Osteoblast (primary cell): ENCODE data around the gene CPD. TPM values are rescaled to one million over a fixed set of nuclear protein-coding genes. Genes with fewer than 3 reads are reported as not detected.

Experiments used
- DNase-seq: peaks from one replicate; pipeline ENCODE4 v3.0.0; 2011; ENCODE audit warnings: low spot score, mixed read lengths; ENCODE audit not compliant: insufficient read length; ENCODE audit errors: missing footprints
- H2AFZ ChIP-seq: 2 replicates; pipeline ENCODE4 v1.6.0; 2011; ENCODE audit warnings: mild to moderate bottlenecking, low read length
- H3K27ac ChIP-seq: 2 replicates; pipeline ENCODE4 v1.5.1; 2011; ENCODE audit warnings: mild to moderate bottlenecking, low read depth, low read length, moderate library complexity
- H3K27me3 ChIP-seq: 2 replicates; pipeline ENCODE4 v1.6.0; 2012; ENCODE audit warnings: mild to moderate bottlenecking, control low read depth, inconsistent platforms, low read length, moderate library complexity; ENCODE audit not compliant: insufficient read depth
- H3K36me3 ChIP-seq: 2 replicates; pipeline ENCODE4 v1.5.1; 2011; ENCODE audit warnings: mild to moderate bottlenecking, low read length, control low read depth, moderate library complexity; ENCODE audit not compliant: insufficient read depth
- H3K4me1 ChIP-seq: 2 replicates; pipeline ENCODE4 v1.5.1; 2011; ENCODE audit warnings: mild to moderate bottlenecking, low read length, control low read depth, moderate library complexity; ENCODE audit not compliant: insufficient read depth
- H3K4me2 ChIP-seq: 2 replicates; pipeline ENCODE4 v1.6.0; 2011; ENCODE audit warnings: mild to moderate bottlenecking, low read length; ENCODE audit not compliant: insufficient read depth
- H3K4me3 ChIP-seq: fragments of 200-600 bp; sonication (generic); 3 replicates; pipeline ENCODE4 v1.5.1; 2012; ENCODE audit warnings: mild to moderate bottlenecking, low read length, inconsistent platforms; ENCODE audit not compliant: insufficient read depth
- H3K79me2 ChIP-seq: 2 replicates; pipeline ENCODE4 v1.6.0; 2012; ENCODE audit warnings: mild to moderate bottlenecking, low read length, control low read depth, inconsistent platforms; ENCODE audit not compliant: insufficient read depth
- H3K9me3 ChIP-seq: 2 replicates; pipeline ENCODE4 v1.5.1; 2011; ENCODE audit warnings: low read depth, low read length, control low read depth
- H4K20me1 ChIP-seq: 2 replicates; pipeline ENCODE4 v1.6.0; 2012; ENCODE audit warnings: mild to moderate bottlenecking, low read length, control low read depth; ENCODE audit not compliant: insufficient read depth
- total RNA-seq: library from RNA; depleted of rRNA; stranded (reverse); fragments of >200 nt; gene quantifications from 2 replicates; pipeline ENCODE4 v1.2.3, GENCODE V29; 2012
- TF ChIP-seq, protein P1 (sequence below): IDR thresholded peaks from 2 replicates; pipeline ENCODE4 v1.5.1; 2011; ENCODE audit warnings: mild to moderate bottlenecking, low read depth, low read length, moderate library complexity; ENCODE audit errors: extremely low read depth

CPD gene
- total RNA-seq, 1 donor: 95.2 TPM

DNA sequence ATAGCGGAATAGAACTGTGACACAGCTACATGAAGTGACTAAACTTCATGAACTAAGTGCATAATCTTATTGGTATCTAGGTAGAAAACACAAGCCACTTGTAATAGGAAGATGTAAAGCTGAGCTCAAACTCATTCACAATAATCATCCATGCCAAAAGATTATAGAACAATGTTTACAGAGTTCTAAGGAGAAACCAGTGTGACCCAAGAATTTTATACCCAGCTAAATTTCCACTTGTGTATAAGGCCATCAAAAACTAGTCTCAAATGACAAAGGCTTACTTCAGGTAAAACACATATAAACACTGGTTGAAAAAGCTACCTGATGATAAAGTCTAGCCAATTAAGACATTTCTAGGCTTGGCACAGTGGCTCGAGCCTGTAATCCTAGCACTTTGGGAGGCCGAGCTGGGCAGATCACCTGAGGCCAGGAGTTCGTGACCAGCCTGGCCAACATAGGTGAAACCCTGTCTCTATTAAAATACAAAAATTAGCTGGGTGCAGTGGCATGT is 16.9 kb upstream of the CPD start:
- Histone ChIP-seq H3K4me2 (no peak overlapping the region), H3K36me3 (no peaks in the 10 kb centered on the region), H2AFZ (no peak overlapping the region), H3K27ac (no peak overlapping the region), H3K4me3 (no peak overlapping the region), H3K4me1 (no peaks in the 10 kb centered on the region), H3K9me3 (no peaks in the 10 kb centered on the region), H4K20me1 (no peaks in the 10 kb centered on the region), H3K79me2 (no peaks in the 10 kb centered on the region), H3K27me3 (peaks cover 12% of the 10 kb centered on the region)
- no peak for DNase-seq
- TF ChIP-seq, protein P1, sequence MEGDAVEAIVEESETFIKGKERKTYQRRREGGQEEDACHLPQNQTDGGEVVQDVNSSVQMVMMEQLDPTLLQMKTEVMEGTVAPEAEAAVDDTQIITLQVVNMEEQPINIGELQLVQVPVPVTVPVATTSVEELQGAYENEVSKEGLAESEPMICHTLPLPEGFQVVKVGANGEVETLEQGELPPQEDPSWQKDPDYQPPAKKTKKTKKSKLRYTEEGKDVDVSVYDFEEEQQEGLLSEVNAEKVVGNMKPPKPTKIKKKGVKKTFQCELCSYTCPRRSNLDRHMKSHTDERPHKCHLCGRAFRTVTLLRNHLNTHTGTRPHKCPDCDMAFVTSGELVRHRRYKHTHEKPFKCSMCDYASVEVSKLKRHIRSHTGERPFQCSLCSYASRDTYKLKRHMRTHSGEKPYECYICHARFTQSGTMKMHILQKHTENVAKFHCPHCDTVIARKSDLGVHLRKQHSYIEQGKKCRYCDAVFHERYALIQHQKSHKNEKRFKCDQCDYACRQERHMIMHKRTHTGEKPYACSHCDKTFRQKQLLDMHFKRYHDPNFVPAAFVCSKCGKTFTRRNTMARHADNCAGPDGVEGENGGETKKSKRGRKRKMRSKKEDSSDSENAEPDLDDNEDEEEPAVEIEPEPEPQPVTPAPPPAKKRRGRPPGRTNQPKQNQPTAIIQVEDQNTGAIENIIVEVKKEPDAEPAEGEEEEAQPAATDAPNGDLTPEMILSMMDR: no peak

DNA sequence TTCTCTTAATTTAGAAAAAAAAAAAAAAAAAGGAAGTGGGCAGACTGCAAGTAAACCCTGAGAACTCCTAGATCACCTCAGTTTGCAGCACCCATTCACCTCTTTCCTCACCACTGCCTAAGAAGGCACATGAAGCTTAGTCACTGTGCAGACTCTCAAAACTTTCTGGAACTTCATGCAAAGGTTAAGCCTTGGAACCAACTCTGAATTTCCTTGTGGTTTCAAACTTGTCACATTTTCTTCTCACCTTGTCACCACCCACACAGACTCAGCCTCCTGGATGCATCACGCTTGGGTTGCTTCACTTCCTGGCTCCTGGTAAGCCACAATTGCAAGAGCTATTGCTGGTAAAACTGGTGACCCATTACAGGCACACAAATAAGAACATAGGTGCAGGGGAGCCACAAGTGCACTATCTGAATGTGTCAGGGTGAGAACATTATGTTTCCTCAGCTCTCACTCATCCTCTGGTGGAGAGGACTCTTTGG is 15.0 kb upstream of the CPD start:
- H3K4me3 ChIP-seq: no peak overlapping the region
- H3K36me3 ChIP-seq: no peaks in the 10 kb centered on the region
- H3K27ac ChIP-seq: no peak overlapping the region
- no peak overlapping the region for H2AFZ ChIP-seq
- TF ChIP-seq, protein P1: no peak
- DNase-seq: no peak
- H3K9me3 ChIP-seq: no peaks in the 10 kb centered on the region
- no peaks in the 10 kb centered on the region for H4K20me1 ChIP-seq
- no peak overlapping the region for H3K4me2 ChIP-seq
- peaks cover 12% of the 10 kb centered on the region for H3K27me3 ChIP-seq
- no peaks in the 10 kb centered on the region for H3K79me2 ChIP-seq
- no peaks in the 10 kb centered on the region for H3K4me1 ChIP-seq

DNA sequence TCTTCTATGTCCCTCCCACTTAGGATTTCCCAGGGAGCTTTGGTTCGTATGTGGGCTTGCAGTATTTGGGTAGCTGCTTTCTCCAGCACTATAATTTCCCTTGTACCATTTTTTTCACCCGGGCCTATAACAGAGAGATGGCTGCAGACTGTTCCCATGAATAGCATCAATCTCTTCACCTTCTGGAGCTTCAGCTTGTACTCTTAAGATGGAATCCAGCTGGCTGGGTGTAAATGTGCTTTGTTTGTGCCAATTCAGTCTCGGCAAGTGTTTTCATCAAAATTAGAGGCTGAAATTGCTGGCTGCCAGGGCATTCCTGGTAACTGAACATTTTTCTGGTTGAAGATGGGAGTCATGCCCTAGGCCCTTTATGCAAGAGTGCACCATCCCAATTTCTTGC is 12.2 kb upstream of the CPD start:
- Histone ChIP-seq H3K4me3 (no peak overlapping the region), H3K79me2 (no peaks in the 10 kb centered on the region), H3K27ac (no peak overlapping the region), H4K20me1 (no peaks in the 10 kb centered on the region), H2AFZ (no peak overlapping the region), H3K4me2 (no peak overlapping the region), H3K9me3 (no peaks in the 10 kb centered on the region), H3K27me3 (peaks cover 12% of the 10 kb centered on the region), H3K4me1 (no peaks in the 10 kb centered on the region), H3K36me3 (no peaks in the 10 kb centered on the region)
- TF ChIP-seq, protein P1: no peak
- peak; percentile 72 for DNase-seq

DNA sequence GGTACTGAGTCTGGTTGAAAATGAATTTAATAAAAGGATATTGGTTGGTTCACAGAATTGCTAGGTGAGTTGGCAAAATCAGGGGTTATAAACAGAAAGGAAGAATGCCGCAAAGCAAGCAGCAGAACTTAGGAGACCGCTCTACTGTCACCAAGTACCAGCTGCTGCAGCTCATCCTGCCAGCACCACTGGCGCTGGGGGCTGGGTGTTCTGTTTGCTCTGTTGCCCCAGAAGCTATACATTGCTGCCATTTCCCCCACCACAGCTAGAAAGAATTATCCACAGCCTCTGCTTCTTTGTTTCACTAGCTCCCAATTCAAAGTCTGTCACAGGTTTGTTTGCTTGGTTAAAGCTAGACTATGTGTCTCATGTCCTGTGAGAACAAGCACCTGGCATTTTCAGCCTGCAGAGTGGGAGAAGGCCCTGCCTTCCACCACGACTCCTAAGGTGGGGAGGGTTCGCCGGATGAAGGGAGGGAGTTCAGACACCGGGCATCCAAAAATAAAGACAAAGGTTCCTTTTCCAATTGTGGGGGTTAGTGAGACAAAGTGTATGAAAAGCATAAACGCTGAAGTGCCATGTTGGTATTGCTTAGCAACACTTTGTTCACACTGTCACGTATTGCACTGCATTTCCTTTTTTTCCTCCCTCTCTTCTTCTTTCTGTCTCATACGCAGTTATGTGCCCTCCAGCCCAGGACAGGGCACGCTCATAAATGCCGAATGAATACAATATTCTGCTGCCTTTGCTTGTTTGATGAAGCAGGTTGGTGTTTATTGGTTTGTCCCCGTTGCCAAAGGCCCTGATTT is 9.6 kb upstream of the CPD start:
- Histone ChIP-seq H3K4me1 (no peaks in the 10 kb centered on the region), H3K4me2 (no peak overlapping the region), H3K79me2 (no peaks in the 10 kb centered on the region), H3K36me3 (no peaks in the 10 kb centered on the region), H2AFZ (no peak overlapping the region), H4K20me1 (no peaks in the 10 kb centered on the region), H3K27me3 (peaks cover 12% of the 10 kb centered on the region), H3K9me3 (no peaks in the 10 kb centered on the region), H3K27ac (no peak overlapping the region), H3K4me3 (no peak overlapping the region)
- TF ChIP-seq, protein P1: no peak
- no peak for DNase-seq
